ENCODE measurements around the gene TNS1. TPM values are rescaled to one million over a fixed set of nuclear protein-coding genes. Genes with fewer than 3 reads are reported as not detected.

Gene TNS1
- total RNA-seq, 1 donor from 2014 or later, result 219 TPM

GRCh38 chr2:217806482-217806765 lies 196.4 kb downstream of the TNS1 start:
- H3K9me3 ChIP-seq (ENCODE audit: insufficient read depth, low read depth, low read length), result no peaks in the 10 kb centered on the region
- Mint-ChIP-seq H3K4me3 (ENCODE audit: unreplicated experiment) (no peak overlapping the region), H3K4me1 (ENCODE audit: low read depth, unreplicated experiment) (no peaks in the 10 kb centered on the region), H3K9me3 (ENCODE audit: unreplicated experiment) (no peaks in the 10 kb centered on the region), H3K27ac (ENCODE audit: unreplicated experiment) (peak overlapping the region; percentile 72), H3K27me3 (ENCODE audit: low read depth, unreplicated experiment) (no peaks in the 10 kb centered on the region), H3K36me3 (ENCODE audit: low read depth, unreplicated experiment) (peaks cover 43% of the 10 kb centered on the region)
- FAIRE-seq (no peak), DNase-seq (ENCODE audit: low read depth) (no peak)
- H3K27ac ChIP-seq (ENCODE audit: low read depth, low read length), result no peak overlapping the region
- TF ChIP-seq CTCF (IDR thresholded peaks at IDR 0.05; ENCODE audit: insufficient read depth, low read depth, low read length), result no peak
- no peak for TF ChIP-seq EZH2 (IDR thresholded peaks at IDR 0.05; ENCODE audit: insufficient read depth, low read length)
- H3K27me3 ChIP-seq (ENCODE audit: insufficient read depth, low read length), result no peaks in the 10 kb centered on the region
- no peak overlapping the region for H3K4me3 ChIP-seq (ENCODE audit: insufficient read depth, low read depth, low read length)
- no peaks in the 10 kb centered on the region for H3K79me2 ChIP-seq (ENCODE audit: insufficient read depth, low read length)
- no peaks in the 10 kb centered on the region for H3K4me1 ChIP-seq (ENCODE audit: insufficient read depth, low read length)
- H4K20me1 ChIP-seq (ENCODE audit: insufficient read depth, low read length), result peaks cover 84% of the 10 kb centered on the region
- no peak overlapping the region for H3K4me2 ChIP-seq (ENCODE audit: low read length)
- H2AFZ ChIP-seq (ENCODE audit: low read depth, low read length), result no peak overlapping the region
- H3K9ac ChIP-seq (ENCODE audit: low read length), result no peak overlapping the region
- H3K36me3 ChIP-seq (ENCODE audit: insufficient read depth, low read length), result peaks cover 45% of the 10 kb centered on the region

GRCh38 chr2:217805668-217806481 lies 196.9 kb downstream of the TNS1 start:
- H3K27ac Mint-ChIP-seq (ENCODE audit: unreplicated experiment), result peak overlapping the region; percentile 72
- H3K36me3 ChIP-seq (ENCODE audit: insufficient read depth, low read length), result peaks cover 39% of the 10 kb centered on the region
- peaks cover 4% of the 10 kb centered on the region for H3K4me1 Mint-ChIP-seq (ENCODE audit: low read depth, unreplicated experiment)

More at GRCh38 chr2:217805668-217806481, 196.9 kb downstream of the TNS1 start:
- Mint-ChIP-seq H3K27me3 (ENCODE audit: low read depth, unreplicated experiment) (no peaks in the 10 kb centered on the region), H3K4me3 (ENCODE audit: unreplicated experiment) (no peak overlapping the region), H3K9me3 (ENCODE audit: unreplicated experiment) (no peaks in the 10 kb centered on the region), H3K36me3 (ENCODE audit: low read depth, unreplicated experiment) (peaks cover 39% of the 10 kb centered on the region)
- no peak overlapping the region for H3K9ac ChIP-seq (ENCODE audit: low read length)
- peaks cover 82% of the 10 kb centered on the region for H4K20me1 ChIP-seq (ENCODE audit: insufficient read depth, low read length)
- no peak overlapping the region for H3K27ac ChIP-seq (ENCODE audit: low read depth, low read length)
- H3K79me2 ChIP-seq (ENCODE audit: insufficient read depth, low read length), result no peaks in the 10 kb centered on the region
- H3K4me1 ChIP-seq (ENCODE audit: insufficient read depth, low read length), result no peaks in the 10 kb centered on the region
- FAIRE-seq (no peak), DNase-seq (ENCODE audit: low read depth) (no peak)
- no peaks in the 10 kb centered on the region for H3K9me3 ChIP-seq (ENCODE audit: insufficient read depth, low read depth, low read length)
- H3K4me3 ChIP-seq (ENCODE audit: insufficient read depth, low read depth, low read length), result no peak overlapping the region
- no peaks in the 10 kb centered on the region for H3K27me3 ChIP-seq (ENCODE audit: insufficient read depth, low read length)
- no peak overlapping the region for H3K4me2 ChIP-seq (ENCODE audit: low read length)
- TF ChIP-seq CTCF (IDR thresholded peaks at IDR 0.05; ENCODE audit: insufficient read depth, low read depth, low read length) (no peak), EZH2 (IDR thresholded peaks at IDR 0.05; ENCODE audit: insufficient read depth, low read length) (no peak)
- no peak overlapping the region for H2AFZ ChIP-seq (ENCODE audit: low read depth, low read length)
